HG03575 (cell line): ENCODE measurements around the gene ULK4.

Experiments
- ATAC-seq: cut with Tn5 transposase; IDR thresholded peaks from one replicate; pipeline ENCODE4 v1.9.1; 2021; ENCODE audit not compliant: unreplicated experiment, insufficient number of reproducible peaks, low FRiP score; ENCODE audit errors: extremely low read depth

ULK4 gene

DNA sequence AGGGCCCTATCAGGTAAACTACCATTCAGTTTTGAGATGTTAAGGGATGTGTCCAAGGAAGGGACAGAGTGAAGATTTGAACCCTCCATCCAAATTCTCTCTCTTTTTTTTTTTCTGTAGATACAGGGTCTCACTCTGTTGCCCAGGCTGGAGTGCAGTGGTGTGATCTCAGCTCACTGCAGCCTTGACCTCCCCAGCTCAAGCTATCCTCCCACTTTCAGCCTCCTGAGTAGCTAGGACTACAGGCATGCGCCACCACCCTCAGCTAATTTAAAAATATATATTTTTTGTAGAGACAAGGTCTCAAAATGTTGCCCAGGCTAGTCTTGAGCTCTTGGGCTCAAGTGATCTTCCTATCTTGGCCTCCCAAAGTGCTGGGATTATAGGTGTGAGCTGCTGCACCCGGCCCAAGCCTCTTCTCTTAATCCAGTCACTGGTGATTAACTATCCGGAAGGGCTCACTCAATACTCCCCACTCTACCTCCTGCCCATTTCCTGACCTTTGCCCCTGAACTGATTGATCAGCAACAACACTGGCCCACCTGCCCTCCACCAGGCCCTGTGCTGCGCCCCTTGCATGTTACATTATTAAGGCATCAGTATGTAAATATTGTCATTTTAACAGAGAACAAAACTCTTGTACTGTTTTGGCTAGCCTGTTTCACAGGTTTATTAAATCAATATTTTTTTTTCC lies 597.9 kb downstream of the ULK4 start:
- ATAC-seq = no peak

DNA sequence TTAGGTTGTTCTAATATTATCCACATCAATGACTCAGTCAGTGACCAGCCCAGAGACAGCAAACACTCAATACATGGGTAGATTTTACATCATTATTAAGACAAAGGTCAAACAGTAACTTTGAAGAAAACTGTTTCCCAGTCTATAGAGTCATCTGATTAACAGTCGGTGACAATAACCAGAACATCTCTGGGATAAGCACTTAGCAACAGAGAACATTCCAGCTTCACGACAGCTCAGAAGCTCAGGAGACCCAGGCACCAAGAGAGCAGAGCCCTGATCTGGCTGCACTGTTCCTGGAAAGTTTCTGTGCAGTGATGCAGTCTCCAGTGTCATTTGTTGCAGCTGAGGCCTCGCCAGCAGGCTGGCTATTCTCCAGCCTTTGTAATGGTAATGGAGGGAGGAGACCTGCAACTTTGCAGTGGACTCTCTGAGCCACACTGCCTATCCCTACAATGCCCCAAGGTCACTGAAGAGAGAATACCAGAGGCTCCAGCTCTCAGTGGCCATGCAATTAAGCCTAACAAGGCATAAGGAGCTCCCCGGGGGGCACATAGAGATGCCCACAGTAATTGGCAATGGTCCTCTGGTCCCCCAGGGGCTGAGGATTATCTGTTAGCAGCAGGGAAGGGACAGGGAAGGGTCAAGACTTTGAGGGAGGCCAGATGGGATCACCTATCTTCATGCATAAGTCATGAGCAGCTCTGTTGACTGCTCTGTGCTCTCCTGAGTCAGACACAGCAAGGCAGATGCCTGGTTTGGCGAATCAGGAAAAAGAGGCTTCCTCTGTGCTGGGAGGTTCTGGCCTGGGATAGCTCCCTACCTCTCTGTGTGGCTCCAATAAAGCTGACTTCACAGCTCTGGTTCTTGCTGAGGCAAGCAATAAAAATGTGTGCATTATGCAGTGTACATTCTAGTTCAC lies 599.0 kb downstream of the ULK4 start:
- ATAC-seq = no peak

DNA sequence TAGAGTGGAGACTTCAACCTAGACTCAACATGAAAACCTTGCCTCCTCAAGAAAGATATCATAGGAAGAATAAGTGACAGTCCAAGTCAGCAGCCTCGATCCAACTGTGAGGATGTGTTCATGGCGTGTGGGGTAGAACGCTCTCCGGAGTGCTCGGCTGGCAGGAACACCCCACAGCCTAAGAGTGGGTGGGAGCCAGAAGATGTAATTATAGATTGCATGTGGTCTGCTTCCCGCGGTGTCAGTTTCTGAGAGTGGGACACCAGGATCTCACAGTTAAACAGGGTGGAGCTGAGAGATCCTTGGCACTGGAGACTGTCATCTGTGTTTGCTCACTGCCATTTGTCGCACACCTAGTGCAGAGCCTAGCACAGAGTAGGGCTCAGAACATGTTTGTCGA lies 604.6 kb downstream of the ULK4 start:
- ATAC-seq = no peak

DNA sequence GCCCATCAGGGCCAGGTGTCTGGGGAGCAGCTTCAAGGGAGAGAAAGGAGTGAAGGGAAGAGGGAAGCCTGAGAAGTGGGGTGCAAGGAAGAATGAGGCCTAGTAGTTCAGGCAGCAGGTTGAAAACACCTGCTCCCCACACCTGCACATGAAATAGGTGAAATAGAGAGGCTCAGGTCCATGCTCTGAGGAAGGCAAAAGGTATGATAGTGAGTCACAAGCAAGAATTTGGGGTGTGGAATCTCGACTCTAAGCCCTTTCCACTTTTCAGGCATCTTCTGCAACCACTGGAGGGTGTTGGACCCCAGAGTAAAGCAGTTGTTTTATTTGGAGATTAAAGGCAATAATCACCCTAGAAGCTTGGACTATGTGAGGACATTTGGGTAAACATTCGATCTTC lies 605.1 kb downstream of the ULK4 start:
- no peak for ATAC-seq

DNA sequence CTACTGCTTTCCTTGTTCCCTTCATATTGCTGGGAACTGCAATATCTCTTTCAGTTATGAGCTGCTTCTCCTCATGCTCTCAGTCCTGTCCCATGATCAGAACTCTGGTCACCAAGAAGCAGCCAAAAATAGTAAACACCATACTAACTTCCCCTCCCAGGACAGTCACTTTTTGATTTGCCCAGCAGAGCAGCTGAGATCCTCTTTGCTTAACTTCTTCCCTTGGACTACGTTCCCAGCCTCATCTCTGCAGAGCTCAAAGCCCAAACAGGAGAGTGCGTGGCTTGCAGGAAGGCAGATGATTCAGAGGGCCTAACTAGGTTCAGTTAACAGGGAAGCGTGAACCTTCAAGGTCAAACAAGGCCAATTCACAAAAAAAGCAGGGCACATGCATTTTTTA lies 609.4 kb downstream of the ULK4 start:
- ATAC-seq = no peak

DNA sequence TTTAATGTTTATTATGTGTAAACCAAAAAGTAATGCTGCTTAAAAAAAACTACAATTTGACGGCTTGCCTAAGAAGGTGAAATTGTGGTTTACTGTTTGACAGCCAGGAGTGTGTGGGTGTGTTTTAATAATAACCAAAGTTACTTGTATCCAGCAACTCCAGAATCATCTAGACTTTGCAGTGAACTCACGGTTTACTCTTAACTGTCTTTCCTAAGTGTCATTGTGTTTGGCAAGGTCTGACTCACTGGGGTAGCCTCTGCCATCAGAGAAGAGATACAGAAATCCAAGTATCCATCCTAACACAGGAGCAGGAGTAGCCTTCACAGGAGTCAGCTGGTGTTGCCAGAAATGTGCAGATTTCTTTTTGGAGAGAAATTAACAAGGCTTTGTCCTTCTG lies 611.5 kb downstream of the ULK4 start:
- ATAC-seq = no peak

DNA sequence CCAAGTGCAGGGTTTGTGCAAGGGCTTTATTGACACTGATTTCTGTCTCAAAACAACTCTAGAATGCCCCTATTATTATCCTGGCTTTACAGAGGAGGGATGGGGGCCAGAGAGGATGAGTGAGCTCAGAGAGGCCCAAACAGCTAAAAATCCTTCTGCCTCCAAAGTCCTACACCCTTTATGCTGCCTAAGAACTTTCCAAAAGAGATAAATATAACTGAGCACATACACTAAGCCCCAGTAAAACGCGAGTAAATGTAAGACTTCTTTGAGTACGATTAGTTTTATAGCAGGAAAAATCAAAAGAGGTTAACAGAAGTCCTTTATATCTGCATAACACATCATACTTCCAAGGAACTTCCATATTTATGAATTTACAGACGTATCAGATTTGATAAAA lies 613.5 kb downstream of the ULK4 start:
- no peak for ATAC-seq

DNA sequence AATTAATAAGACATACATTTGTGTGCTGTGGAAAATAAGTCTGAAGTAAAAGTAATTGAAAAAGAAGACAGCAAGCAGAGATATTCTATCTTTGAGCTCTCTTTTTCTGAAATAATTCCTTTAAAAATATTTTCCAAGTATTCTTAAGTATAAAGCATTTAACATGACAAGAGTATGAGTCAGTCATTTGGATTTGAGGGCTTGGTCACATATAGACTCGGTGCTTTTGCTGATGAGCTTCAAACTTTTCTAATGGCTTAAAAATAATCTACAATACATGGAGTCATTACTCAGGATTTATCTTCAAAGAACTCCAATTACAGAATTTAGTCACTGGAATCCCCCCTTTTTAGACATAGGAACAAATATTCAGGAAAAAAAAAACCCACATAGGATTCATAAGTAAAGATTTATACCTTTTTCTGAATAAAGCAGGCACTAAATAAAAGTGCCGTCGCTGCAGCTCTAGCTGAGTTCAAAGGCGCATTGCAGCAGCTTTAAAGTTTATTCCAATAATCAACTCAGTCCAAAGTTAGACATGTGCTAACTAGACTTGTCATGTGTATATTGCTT lies 615.1 kb downstream of the ULK4 start:
- ATAC-seq = no peak

DNA sequence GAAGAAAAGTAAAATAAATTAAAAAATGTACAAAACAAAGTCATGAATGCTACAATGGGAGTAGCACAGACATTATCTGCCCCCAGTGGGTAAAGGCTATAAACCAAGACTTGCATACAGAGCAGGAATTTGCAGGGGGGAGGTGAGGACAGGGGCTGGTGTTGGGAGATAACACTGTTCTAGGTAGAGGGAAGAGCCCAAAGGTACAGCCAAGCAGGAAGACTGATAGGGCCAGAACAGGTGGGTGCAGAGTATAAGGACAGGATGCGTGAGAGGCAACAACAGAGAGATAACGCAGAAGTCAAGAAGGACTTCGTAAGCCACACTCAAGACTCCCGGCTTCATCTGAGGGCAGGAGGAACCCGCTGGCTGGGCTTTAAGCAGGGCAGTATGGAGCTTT lies 616.1 kb downstream of the ULK4 start:
- no peak for ATAC-seq

DNA sequence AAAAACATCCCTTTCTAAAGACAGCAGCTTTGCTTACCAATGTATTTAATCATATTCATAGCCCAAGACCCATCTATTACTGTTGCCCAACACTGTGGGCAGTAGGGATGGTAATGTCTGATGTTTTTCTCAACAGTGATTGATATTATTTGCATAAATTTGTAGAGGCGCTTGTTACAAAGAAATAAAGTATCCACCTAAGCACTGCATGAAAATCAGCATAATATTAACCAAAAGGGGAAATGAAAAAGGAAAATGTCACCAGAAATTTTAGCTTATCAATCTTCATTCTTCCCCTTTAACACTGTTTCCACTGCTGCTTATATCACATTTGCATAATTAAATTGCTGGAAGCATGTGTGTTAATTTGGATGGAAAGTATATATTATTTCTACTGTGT lies 622.1 kb downstream of the ULK4 start:
- ATAC-seq = no peak

DNA sequence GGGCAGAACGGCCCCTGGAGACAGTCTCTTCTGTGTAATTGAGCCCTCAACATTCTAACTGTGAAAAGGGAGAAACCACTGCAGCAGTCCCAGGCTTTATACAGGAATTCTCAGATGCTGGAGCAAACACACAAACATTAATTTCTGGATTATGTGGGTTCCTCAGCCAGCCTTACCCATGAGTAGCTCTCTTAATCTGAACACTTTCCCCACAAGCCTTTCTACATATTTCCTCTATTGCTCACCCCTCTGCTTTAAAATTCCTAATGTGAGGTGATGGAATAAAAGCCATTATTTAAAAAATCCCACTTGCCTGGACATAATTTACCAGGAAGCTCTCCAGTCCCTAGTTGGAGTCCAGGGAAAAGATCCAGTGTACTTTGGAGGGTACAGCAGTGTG lies 623.6 kb downstream of the ULK4 start:
- no peak for ATAC-seq

DNA sequence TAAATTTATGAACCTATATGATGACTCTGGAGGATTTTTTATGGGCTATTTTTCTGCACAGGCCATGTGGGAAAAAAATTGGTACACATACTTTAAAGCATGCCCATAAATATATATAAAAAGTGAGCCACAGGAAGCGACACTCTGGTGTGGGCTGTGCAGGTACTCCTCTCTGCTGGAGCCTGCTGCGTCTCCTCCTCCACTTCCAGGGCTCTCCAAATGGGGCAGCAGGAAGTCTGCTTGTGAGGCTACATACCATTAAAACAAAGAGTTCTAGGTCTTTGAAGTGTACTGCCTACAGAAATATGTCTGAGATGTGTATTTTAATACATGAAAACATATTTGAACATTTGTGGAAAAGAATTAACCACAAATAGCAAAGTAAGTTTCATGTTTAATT lies 627.5 kb downstream of the ULK4 start:
- no peak for ATAC-seq

DNA sequence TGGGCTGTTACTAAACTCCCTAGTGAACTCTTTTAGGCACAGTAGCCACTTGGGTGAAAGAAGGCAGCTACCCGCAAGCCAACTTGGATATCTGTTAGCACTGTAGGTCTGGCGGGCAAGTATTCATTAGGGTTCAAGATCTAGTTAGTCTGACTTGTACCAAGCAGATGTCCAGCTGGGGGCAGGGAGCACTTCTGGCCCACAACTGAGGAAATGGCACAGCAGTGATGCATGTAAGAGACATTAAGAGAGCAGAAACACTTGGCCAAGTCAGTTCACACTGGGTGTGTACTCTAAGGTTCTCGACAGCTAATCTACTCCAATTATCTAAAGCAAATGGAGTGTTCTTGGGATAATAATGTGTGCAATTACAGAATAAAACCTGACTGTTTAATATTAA lies 630.9 kb downstream of the ULK4 start:
- no peak for ATAC-seq

DNA sequence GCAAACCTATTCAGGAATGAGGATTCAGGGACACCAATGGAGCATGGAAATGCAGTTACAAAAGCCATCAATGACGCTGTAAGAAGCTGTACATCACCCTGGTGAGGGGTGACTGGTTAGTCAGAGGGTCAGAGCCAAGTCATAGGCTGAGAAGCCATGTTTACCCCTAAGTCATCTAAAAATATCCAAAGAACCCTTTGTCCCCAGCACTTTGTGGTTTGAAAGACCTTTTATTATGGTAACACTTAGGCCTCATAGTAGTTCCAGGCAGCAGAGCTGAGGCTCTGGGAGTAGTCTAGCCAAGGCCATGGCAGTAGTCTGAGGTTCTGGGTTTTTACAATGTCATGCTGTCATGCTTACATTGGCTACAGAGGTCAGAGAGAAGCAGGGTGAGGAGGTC lies 631.4 kb downstream of the ULK4 start:
- ATAC-seq = no peak

DNA sequence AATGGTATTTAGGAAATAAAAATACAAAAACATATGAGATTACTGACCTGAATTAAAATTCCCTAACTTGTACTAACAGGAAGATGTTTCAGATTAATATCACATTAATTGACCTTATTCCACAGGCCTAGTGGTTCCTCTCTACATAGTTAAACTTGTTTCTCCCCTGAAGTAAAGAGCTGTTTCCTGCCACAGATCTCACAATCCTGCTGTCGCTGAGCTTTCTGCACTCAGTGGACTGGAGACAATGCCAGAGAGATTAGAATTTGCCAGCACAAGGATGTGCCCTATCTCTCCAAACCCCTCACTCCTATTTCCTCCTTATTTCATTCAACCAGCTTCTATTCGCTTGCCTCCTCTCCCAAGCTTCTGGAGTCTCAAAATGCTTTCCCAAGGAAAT lies 632.0 kb downstream of the ULK4 start:
- ATAC-seq = no peak

DNA sequence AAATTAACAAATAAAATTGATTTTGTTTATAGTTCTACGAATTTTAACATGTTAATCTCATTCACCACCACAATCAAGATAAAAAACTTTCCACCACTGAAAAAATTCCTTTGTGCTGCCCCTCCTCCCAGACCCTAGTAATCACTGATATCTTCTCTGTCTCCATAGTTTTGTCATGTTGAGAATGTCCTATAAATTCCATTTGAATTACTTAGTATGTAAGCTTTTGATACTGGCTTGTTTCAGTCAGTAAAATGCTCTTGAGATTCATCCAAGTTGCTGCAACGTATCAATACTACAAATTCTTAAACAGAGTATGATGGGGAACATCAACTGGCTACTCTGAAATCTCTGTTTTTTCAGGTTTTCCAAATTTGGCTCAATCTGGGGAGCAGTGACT lies 633.0 kb downstream of the ULK4 start:
- ATAC-seq = no peak

DNA sequence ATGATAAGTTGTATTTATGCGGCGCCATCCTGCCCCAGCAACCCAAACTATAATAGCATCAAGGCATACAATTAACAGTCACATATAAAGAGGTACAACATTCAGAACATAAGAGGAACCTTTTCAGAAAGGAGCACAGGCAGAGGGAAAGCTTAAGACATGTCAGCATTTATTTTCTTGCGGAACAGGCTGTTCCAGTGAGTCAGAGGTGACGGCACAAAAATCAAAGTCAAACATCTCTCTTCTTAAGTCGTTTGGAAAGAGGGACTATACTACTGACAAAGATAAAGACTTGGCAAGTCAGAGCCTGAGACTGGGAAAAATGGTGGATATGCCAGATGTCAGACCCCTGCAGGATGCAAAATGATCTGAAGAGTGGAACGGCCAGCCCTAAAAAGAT lies 634.2 kb downstream of the ULK4 start:
- ATAC-seq = no peak

DNA sequence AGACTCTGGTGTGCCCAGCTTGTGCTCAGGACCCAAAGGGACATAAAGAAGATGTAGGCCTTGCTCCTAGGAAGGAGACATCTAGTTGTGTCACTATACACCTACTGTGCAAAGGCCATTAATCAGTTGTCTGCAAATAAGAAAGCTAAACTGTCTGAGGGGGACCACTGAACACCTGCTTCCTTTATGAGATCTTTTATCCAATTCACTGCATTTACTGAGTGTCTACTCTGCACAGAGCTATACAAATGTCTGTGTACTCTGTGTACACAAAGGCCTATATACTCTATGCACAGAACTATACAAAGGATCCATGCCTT lies 637.8 kb downstream of the ULK4 start:
- ATAC-seq = no peak

DNA sequence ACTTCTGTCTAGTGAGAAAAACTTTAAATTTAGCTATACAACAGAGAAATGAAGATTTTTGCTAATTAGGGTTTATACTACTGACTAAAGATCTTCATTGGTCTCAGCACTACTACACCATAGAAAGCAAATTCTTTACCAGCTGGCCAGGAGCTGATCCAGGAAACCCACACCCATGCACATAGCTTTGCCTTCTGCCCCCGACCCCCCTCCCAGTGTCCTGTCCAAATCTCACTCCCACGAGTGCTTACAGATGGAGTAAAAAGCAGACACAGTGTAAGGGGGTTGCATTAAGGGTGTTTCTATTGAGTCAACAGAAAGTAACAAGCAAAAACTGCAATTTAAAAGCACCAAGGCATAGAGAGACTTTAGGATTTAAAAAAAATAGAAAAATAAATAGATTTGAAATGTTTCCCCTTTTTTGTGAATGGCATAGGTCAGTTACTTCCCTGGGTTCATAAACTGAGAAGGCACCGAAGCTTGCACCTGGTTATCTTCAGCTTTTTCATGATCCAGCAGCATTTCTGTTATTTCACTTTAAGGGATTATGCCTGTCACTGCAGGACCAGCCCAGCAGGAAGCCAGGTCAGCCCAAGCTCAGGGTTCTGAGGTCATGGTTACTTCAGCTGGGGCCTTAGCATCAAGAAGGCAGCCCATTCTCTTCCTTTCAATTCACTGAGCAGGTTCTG lies 638.3 kb downstream of the ULK4 start:
- ATAC-seq = no peak

DNA sequence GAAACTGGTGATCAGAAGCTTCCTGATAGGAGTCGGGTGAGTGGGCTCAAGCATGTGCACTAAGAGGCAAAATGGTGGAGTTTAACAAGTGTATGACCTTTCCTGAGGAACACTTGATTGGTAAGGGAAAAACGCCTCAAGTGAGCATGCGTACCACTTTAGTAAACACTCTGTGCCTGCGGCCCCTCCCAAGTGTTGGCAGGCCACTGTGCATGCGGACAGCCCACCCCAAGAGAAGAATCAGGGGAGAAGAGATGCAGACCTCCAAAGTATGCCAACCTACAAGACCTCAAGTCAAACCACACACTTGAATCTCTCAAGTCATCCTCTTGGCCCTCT lies 640.3 kb downstream of the ULK4 start:
- no peak for ATAC-seq
